ENCODE data around the gene SLC50A1. TPM values are rescaled to one million over a fixed set of nuclear protein-coding genes. Genes with fewer than 3 reads are reported as not detected.
"Not testable (repeated sequence)": the region's sequence is repeated elsewhere in the genome, so short reads cannot be mapped to it uniquely, and the experiment has no call there.

SLC50A1 gene
- total and polyA plus RNA-seq, 9 of the 15 experiments (the other 6 are each of a cell fraction or from before 2014, with no cell fraction given) = 46.5 to 132 (median 91.9) TPM

GRCh38 chr1:155168105-155168445 lies 32.4 kb downstream of the SLC50A1 start:
- not testable (repeated sequence) for H3K27me3 ChIP-seq (ENCODE audit: control insufficient read depth in 2 of 2, insufficient read depth in 2 of 2, low read length in 2 of 2); BruUV-seq (replicated peaks); H3K27ac ChIP-seq (ENCODE audit: extremely low read depth, low read depth, low read length); DNase-seq (ENCODE audit: extremely low read depth in 1 of 4, low spot score in 3 of 4); H3K9ac ChIP-seq (ENCODE audit: insufficient read depth in 1 of 2, low read depth in 2 of 2, low read length in 2 of 2); H3K9me3 ChIP-seq (replicated peaks; ENCODE audit: control insufficient read depth, insufficient read depth, low read depth, low read length); H2AFZ ChIP-seq (ENCODE audit: low read depth, low read length); FAIRE-seq; H3K4me3 ChIP-seq; ATAC-seq; H3K4me2 ChIP-seq (ENCODE audit: insufficient read depth, low read length); H3K9me1 ChIP-seq (ENCODE audit: control insufficient read depth, insufficient read depth, low read length); H4K20me1 ChIP-seq (replicated peaks; ENCODE audit: control insufficient read depth, insufficient read depth, low read length); TF ChIP-seq REST (IDR thresholded peaks at IDR 0.05; ENCODE audit: borderline replicate concordance)
- Histone ChIP-seq H3K36me3 (ENCODE audit: control insufficient read depth, insufficient read depth, low read length) (peaks cover 35% of the 10 kb centered on the region), H3K79me2 (ENCODE audit: control insufficient read depth, insufficient read depth, low read length) (peaks cover 15% of the 10 kb centered on the region), H3K4me1 (replicated peaks in 1 of 2; ENCODE audit: control insufficient read depth in 2 of 2, insufficient read depth in 2 of 2, low read length in 2 of 2) (peaks cover 10 to 17% of the 10 kb centered on the region in 2 experiments; a peak in 4 of 5 replicates)
- ChIA-PET CTCF (ENCODE audit: low intra/inter-chr PET ratio) (interaction anchor here (0.7 to 4.4 kb wide), 6 partner anchors 47 to 83 kb away, joined by 3 to 59 read pairs (median 18); no protein-coding TSS in a partner anchor), POLR2A (interaction anchor here (0.8 to 1.4 kb wide), 6 partner anchors 11 to 105 kb away, joined by 3 to 9 read pairs (median 4); no protein-coding TSS in a partner anchor)
- WGBS (ENCODE audit: insufficient coverage, low coverage, missing lambda C conversion rate) = 36% methylated on average over 4 of the region's 4 CpGs
- 0 out of 2 replicates have a peak, but pooled peaks have one; percentile 2 for TF ChIP-seq SMARCA4 (IDR thresholded peaks at IDR 0.05)
- peak; percentile 9 for TF ChIP-seq KDM5B (IDR thresholded peaks at IDR 0.05; ENCODE audit: insufficient replicate concordance, low read depth, low read length)
- TF ChIP-seq CEBPB (tag; IDR thresholded peaks at IDR 0.05) = peak; percentile 74
- TF ChIP-seq ARNT (IDR thresholded peaks at IDR 0.05) = 0 out of 4 replicates have a peak, but pooled peaks of 1 of the 2 experiments have one; percentile 20
- 0 out of 2 replicates have a peak, but pooled peaks have one; percentile 5 for TF ChIP-seq REST (CRISPR knock-in tag; IDR thresholded peaks at IDR 0.05; ENCODE audit: low read depth)
- intact Hi-C loops (cut with micrococcal nuclease) = loop anchor here (5.0 kb wide), 1 partner anchor 56 kb away; no protein-coding TSS in a partner anchor
- in situ Hi-C loops (cut with MboI) = loop anchor here (5.0 kb wide), 1 partner anchor 76 kb away; no protein-coding TSS in a partner anchor

Data from K562 (cell line).